Osteocyte (in vitro differentiated cells): ENCODE results near the gene HTR4. TPM values are rescaled to one million over a fixed set of nuclear protein-coding genes. Genes with fewer than 3 reads are reported as not detected.

Experiments used
- DNase-seq: peaks from one replicate; pipeline ENCODE4 v3.0.0; 2021; ENCODE audit warnings: mixed read lengths; ENCODE audit not compliant: unreplicated experiment; ENCODE audit errors: extremely low spot score
- H3K27ac Mint-ChIP-seq: one replicate; pipeline ENCODE4 v1.8.0; 2021; ENCODE audit warnings: mild to moderate bottlenecking, mixed read lengths; ENCODE audit not compliant: unreplicated experiment
- H3K27me3 Mint-ChIP-seq: one replicate; pipeline ENCODE4 v1.8.0; 2021; ENCODE audit warnings: mixed read lengths; ENCODE audit not compliant: unreplicated experiment
- H3K36me3 Mint-ChIP-seq: one replicate; pipeline ENCODE4 v1.8.0; 2021; ENCODE audit warnings: mixed read lengths; ENCODE audit not compliant: unreplicated experiment
- H3K4me1 Mint-ChIP-seq: one replicate; pipeline ENCODE4 v1.8.0; 2021; ENCODE audit warnings: mixed read lengths; ENCODE audit not compliant: unreplicated experiment
- H3K4me3 Mint-ChIP-seq: one replicate; pipeline ENCODE4 v1.8.0; 2021; ENCODE audit warnings: mild to moderate bottlenecking, moderate library complexity, mixed read lengths; ENCODE audit not compliant: unreplicated experiment
- H3K9me3 Mint-ChIP-seq: one replicate; pipeline ENCODE4 v1.8.0; 2021; ENCODE audit warnings: mixed read lengths; ENCODE audit not compliant: unreplicated experiment
- total RNA-seq: library from RNA; stranded (reverse); gene quantifications from 2 replicates; pipeline ENCODE4 v1.2.1, GENCODE V29; 2021
- TF ChIP-seq, protein P1 (sequence below): fragments of 200-600 bp; sonication (generic); IDR thresholded peaks from 2 replicates; pipeline ENCODE4 v1.5.0; 2021; ENCODE audit warnings: antibody characterized with exemption, mild to moderate bottlenecking, moderate library complexity

HTR4 gene
- total RNA-seq, 1 donor from 2014 or later = not detected

DNA sequence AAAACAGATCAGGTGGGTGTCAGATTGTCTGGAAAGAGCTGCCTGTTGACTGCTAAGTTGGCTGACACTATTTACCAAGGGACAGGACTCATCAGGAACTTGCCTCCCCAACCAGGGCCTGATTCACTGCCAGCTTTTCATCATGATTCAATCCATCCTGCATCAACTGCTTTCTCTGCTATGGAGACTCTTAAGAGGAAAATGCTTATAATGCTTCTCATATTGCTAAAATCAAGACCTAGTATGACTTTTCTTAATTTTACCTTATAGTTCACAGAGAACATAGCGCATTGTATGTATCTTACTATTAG, 21.3 kb downstream of the HTR4 start:
- H3K36me3 Mint-ChIP-seq = no peaks in the 10 kb centered on the region
- no peak for DNase-seq
- H3K4me3 Mint-ChIP-seq = no peak overlapping the region
- no peaks in the 10 kb centered on the region for H3K4me1 Mint-ChIP-seq
- peaks cover 19% of the 10 kb centered on the region for H3K27me3 Mint-ChIP-seq
- TF ChIP-seq, protein P1, sequence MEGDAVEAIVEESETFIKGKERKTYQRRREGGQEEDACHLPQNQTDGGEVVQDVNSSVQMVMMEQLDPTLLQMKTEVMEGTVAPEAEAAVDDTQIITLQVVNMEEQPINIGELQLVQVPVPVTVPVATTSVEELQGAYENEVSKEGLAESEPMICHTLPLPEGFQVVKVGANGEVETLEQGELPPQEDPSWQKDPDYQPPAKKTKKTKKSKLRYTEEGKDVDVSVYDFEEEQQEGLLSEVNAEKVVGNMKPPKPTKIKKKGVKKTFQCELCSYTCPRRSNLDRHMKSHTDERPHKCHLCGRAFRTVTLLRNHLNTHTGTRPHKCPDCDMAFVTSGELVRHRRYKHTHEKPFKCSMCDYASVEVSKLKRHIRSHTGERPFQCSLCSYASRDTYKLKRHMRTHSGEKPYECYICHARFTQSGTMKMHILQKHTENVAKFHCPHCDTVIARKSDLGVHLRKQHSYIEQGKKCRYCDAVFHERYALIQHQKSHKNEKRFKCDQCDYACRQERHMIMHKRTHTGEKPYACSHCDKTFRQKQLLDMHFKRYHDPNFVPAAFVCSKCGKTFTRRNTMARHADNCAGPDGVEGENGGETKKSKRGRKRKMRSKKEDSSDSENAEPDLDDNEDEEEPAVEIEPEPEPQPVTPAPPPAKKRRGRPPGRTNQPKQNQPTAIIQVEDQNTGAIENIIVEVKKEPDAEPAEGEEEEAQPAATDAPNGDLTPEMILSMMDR = no peak
- no peaks in the 10 kb centered on the region for H3K9me3 Mint-ChIP-seq
- H3K27ac Mint-ChIP-seq = no peak overlapping the region

DNA sequence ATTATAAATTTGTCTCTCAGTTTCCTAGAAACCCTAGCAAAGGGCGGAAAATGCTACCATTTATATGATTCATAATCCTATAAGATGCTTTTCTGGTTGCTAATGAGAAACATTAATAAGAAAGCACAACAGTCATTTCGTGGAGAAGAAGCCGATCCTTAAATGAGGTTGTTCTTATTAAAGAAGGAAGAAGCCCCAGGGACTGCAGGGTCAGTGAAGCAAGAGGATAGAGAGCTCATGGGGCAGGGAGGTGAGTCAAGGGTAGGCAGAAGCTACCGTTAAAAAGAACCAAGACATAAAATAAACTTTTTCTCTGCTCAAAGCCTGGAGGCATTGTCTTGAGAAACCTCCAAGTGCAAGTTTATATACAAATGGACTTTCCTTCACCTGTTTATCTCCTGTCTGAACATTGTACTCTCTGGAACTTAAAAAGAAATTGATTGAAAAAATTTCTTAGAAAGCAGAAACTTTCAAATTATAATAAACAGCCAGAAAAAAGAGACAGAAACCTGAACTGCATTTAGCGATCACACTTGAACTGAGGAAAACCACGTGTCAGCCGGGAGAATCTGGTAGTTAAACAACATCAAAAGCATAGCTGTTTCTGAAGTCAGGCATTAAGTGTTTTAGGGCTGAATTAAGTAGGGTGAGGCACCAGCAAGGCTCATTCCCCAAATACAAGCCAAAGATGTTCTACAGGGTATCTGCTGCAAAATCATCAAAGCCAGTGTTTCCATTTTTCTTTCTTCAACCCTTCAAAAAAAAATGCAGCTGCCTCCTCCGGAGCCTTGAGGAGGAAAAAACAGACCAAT, 21.9 kb downstream of the HTR4 start:
- DNase-seq = no peak
- Mint-ChIP-seq H3K27ac (no peak overlapping the region), H3K4me1 (no peaks in the 10 kb centered on the region), H3K36me3 (no peaks in the 10 kb centered on the region), H3K27me3 (peaks cover 18% of the 10 kb centered on the region), H3K4me3 (no peak overlapping the region), H3K9me3 (no peaks in the 10 kb centered on the region)
- TF ChIP-seq, protein P1 = no peak

DNA sequence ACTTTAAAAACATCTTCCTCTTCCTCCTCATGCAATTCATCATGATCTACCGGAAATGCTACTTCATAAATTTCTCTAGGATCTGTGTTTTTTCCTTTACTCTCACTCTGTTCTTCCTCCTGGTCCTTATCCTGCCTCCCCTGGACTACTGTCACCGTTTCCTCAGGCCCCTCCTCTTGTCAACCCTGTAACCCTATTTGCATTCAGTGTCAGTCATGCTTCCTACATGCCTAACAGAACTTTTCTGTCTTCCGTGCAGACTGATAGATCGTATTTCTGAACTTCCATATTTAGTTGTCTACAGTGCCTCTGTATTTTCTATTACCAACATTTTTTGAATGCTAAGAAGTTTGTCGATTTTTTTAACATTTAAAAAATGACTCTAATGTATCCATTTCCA, 27.3 kb downstream of the HTR4 start:
- TF ChIP-seq, protein P1 = no peak
- Mint-ChIP-seq H3K4me3 (no peak overlapping the region), H3K36me3 (no peaks in the 10 kb centered on the region), H3K27me3 (peaks cover 14% of the 10 kb centered on the region), H3K27ac (no peak overlapping the region), H3K9me3 (no peaks in the 10 kb centered on the region), H3K4me1 (no peaks in the 10 kb centered on the region)
- no peak for DNase-seq

DNA sequence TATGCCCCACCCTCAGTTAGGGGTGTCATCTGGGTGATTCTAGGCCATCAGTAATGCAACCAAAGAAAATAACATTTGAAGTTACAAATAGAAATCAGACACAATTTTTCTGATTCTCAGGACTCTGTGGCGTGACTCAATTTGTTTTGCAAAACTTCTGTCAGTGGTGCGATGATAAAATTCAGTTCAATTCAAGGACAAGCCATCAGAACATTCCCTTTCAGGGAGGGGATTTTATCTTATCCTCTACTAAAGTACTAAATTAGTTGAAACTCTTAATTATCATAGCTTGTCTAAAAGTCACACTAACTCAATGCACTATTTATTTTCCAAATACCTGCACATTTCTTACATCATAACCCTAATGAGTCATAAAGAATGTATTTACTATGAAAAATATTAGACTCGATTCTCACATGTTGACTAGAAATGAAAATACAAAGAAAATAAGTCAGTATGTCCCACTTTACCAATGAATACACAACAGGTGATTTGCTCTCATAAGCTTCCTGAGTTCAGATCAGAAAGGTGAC, 28.2 kb downstream of the HTR4 start:
- DNase-seq = no peak
- Mint-ChIP-seq H3K27ac (no peak overlapping the region), H3K9me3 (no peaks in the 10 kb centered on the region), H3K36me3 (no peaks in the 10 kb centered on the region), H3K4me3 (no peak overlapping the region), H3K27me3 (peaks cover 13% of the 10 kb centered on the region), H3K4me1 (no peaks in the 10 kb centered on the region)
- TF ChIP-seq, protein P1 = no peak

DNA sequence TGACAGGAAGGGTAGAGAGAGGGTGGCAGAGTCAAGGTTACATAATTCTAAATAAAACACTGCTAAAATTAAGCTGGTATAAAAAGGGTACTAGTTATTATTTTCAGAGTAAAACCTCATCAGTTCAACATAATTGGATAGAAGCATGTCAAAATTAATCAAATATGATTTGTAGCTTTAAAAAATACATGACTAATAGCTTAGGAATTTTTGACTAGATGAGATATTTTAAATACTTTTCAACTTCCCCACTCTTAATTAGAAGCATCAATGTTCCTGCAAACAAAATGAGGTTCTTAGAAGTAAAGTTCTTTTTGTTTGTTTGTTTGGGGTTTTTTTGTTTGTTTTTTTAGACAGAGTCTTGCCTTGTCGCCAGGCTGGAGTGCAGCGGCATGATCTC, 29.1 kb downstream of the HTR4 start:
- no peaks in the 10 kb centered on the region for H3K4me1 Mint-ChIP-seq
- TF ChIP-seq, protein P1 = no peak
- H3K9me3 Mint-ChIP-seq = no peaks in the 10 kb centered on the region
- no peak for DNase-seq
- H3K27me3 Mint-ChIP-seq = peaks cover 18% of the 10 kb centered on the region
- no peak overlapping the region for H3K4me3 Mint-ChIP-seq
- no peak overlapping the region for H3K27ac Mint-ChIP-seq
- H3K36me3 Mint-ChIP-seq = no peaks in the 10 kb centered on the region
